ENCODE data around the gene RFPL4A.
"Not testable (repeated sequence)": the region's sequence is repeated elsewhere in the genome, so short reads cannot be mapped to it uniquely, and the experiment has no call there.

RFPL4A gene
- long read RNA-seq, result 0 reads

- H3K27me3 ChIP-seq (ENCODE audit: insufficient read depth, poor library complexity, severe bottlenecking); H3K27ac ChIP-seq (replicated peaks): not testable (repeated sequence)
Measured at GRCh38 chr19:55758797-55759196, at the start of gene RFPL4A. TSS of gene RFPL4A (plus strand) at chr19:55759097. CDS start at chr19:55761801, 2,704 bp downstream.

GRCh38 chr19:55711719-55712118 lies 47.2 kb upstream of the RFPL4A start:
- no peak overlapping the region for H3K27ac ChIP-seq (replicated peaks)
- no peaks in the 10 kb centered on the region for H3K27me3 ChIP-seq (ENCODE audit: insufficient read depth, poor library complexity, severe bottlenecking)
- DNase-seq (ENCODE audit: low read depth in 1 of 2, low spot score in 1 of 2), result no peak
- no peak for TF ChIP-seq REST (IDR thresholded peaks at IDR 0.05; ENCODE audit: insufficient replicate concordance, low read depth)
- no peak for TF ChIP-seq CTCF (IDR thresholded peaks at IDR 0.05; ENCODE audit: insufficient read depth, low read length)
- TF ChIP-seq SPI1 (IDR thresholded peaks at IDR 0.05; ENCODE audit: borderline replicate concordance, low read depth), result no peak
- TF ChIP-seq GABPA (IDR thresholded peaks at IDR 0.05; ENCODE audit: low read depth), result no peak
- TF ChIP-seq POLR2AphosphoS5 (IDR thresholded peaks at IDR 0.05; ENCODE audit: low read depth), result no peak
- no peak overlapping the region for H3K4me3 ChIP-seq (replicated peaks; ENCODE audit: insufficient read depth, low read length)

More at GRCh38 chr19:55758797-55759196, at the start of gene RFPL4A:
- H3K4me3 ChIP-seq (replicated peaks; ENCODE audit: insufficient read depth, low read length); DNase-seq (ENCODE audit: low read depth in 1 of 2, low spot score in 1 of 2): not testable (repeated sequence)

GRCh38 chr19:55712804-55713631 lies 45.9 kb upstream of the RFPL4A start:
- TF ChIP-seq POLR2AphosphoS5 (IDR thresholded peaks at IDR 0.05; ENCODE audit: low read depth), result no peak
- TF ChIP-seq GABPA (IDR thresholded peaks at IDR 0.05; ENCODE audit: low read depth), result no peak
- TF ChIP-seq SPI1 (IDR thresholded peaks at IDR 0.05; ENCODE audit: borderline replicate concordance, low read depth), result no peak
- TF ChIP-seq CTCF (IDR thresholded peaks at IDR 0.05; ENCODE audit: insufficient read depth, low read length), result no peak
- no peak for TF ChIP-seq REST (IDR thresholded peaks at IDR 0.05; ENCODE audit: insufficient replicate concordance, low read depth)
- Histone ChIP-seq H3K27ac (replicated peaks) (no peak overlapping the region), H3K4me3 (replicated peaks; ENCODE audit: insufficient read depth, low read length) (no peak overlapping the region), H3K27me3 (ENCODE audit: insufficient read depth, poor library complexity, severe bottlenecking) (no peaks in the 10 kb centered on the region)
- no peak for DNase-seq (ENCODE audit: low read depth in 1 of 2, low spot score in 1 of 2)

GRCh38 chr19:55716531-55716930 lies 42.4 kb upstream of the RFPL4A start:
- no peak for DNase-seq (ENCODE audit: low read depth in 1 of 2, low spot score in 1 of 2)
- Histone ChIP-seq H3K4me3 (replicated peaks; ENCODE audit: insufficient read depth, low read length) (no peak overlapping the region), H3K27me3 (ENCODE audit: insufficient read depth, poor library complexity, severe bottlenecking) (no peaks in the 10 kb centered on the region), H3K27ac (replicated peaks) (no peak overlapping the region)
- TF ChIP-seq SPI1 (IDR thresholded peaks at IDR 0.05; ENCODE audit: borderline replicate concordance, low read depth) (no peak), REST (IDR thresholded peaks at IDR 0.05; ENCODE audit: insufficient replicate concordance, low read depth) (no peak), GABPA (IDR thresholded peaks at IDR 0.05; ENCODE audit: low read depth) (no peak), POLR2AphosphoS5 (IDR thresholded peaks at IDR 0.05; ENCODE audit: low read depth) (no peak), CTCF (IDR thresholded peaks at IDR 0.05; ENCODE audit: insufficient read depth, low read length) (no peak)

All from HL-60 (cell line).